AG04450 (cell line): ENCODE measurements around the gene VNN1. TPM values are rescaled to one million over a fixed set of nuclear protein-coding genes. Genes with fewer than 3 reads are reported as not detected.

ENCODE experiments used
- CTCF ChIA-PET: fragments of 300-600, 350-600 bp; formaldehyde crosslinking; extraction: SDS; loops from one replicate; lab custom pipeline; 2022; ENCODE audit warnings: antibody characterized with exemption, inconsistent platforms; lab: Charles Lee
- POLR2A ChIA-PET: fragments of 350-600 bp; formaldehyde crosslinking; extraction: SDS; loops from one replicate; lab custom pipeline; 2021; ENCODE audit warnings: antibody characterized with exemption, inconsistent platforms; lab: Yijun Ruan, JAX
- DNase-seq: peaks from one replicate; pipeline ENCODE4 v3.0.0-alpha.2; 2011; ENCODE audit warnings: low read depth, low spot score
- H3K27ac ChIP-seq: one replicate; pipeline ENCODE4 v1.5.1; 2012; ENCODE audit warnings: low read depth, low read length, control low read depth
- H3K27me3 ChIP-seq: one replicate; pipeline ENCODE4 v1.6.0; 2012; ENCODE audit warnings: low read length; ENCODE audit not compliant: control insufficient read depth, insufficient read depth
- H3K4me3 ChIP-seq: 2 replicates; pipeline ENCODE4 v1.5.1; 2011; ENCODE audit warnings: mild to moderate bottlenecking, low read depth, low read length, control low read depth
- H3K9me3 ChIP-seq: 2 replicates; pipeline ENCODE4 v1.5.1; 2012; ENCODE audit warnings: low read length; ENCODE audit not compliant: control insufficient read depth, insufficient read depth
- CTCF ChIP-seq: IDR thresholded peaks from 2 replicates; pipeline ENCODE4 v1.5.1; 2011; ENCODE audit warnings: low read depth, low read length, control low read depth, inconsistent platforms
- polyA plus RNA-seq: library from polyadenylated mRNA; depleted of rRNA; stranded (reverse); fragments of >200 nt; gene quantifications from 2 replicates; pipeline ENCODE4 v1.2.3, GENCODE V29; 2011

The VNN1 gene
- polyA plus RNA-seq, 1 experiment: 0.06 TPM

- DNase-seq: no peak
- Histone ChIP-seq H3K27ac (no peak overlapping the region), H3K4me3 (no peak overlapping the region), H3K9me3 (peaks cover 4% of the 10 kb centered on the region; the same call in 1 of the 2 replicates), H3K27me3 (peaks cover 10% of the 10 kb centered on the region)
- ChIA-PET POLR2A (no interaction called here), CTCF (interaction anchor here (0.8 kb wide), 1 partner anchor 103 kb away, joined by 3 read pairs; the partner anchor contains the start of gene SLC18B1)
- no peak for TF ChIP-seq CTCF
These were observed 18.1 kb downstream of the VNN1 start for GRCh38 chr6:132695773-132696172.

GRCh38 chr6:132693478-132693877, 20.4 kb downstream of the VNN1 start:
- no peak overlapping the region for H3K27ac ChIP-seq
- CTCF ChIA-PET: no interaction called here
- POLR2A ChIA-PET: no interaction called here
- no peak for DNase-seq
- H3K4me3 ChIP-seq: no peak overlapping the region
- H3K27me3 ChIP-seq: peaks cover 15% of the 10 kb centered on the region
- peaks cover 4% of the 10 kb centered on the region; the same call in 1 of the 2 replicates for H3K9me3 ChIP-seq
- TF ChIP-seq CTCF: no peak

- ChIA-PET CTCF (interaction anchor here (1.5 kb wide), 1 partner anchor 21 kb away, joined by 3 read pairs; no protein-coding TSS in a partner anchor), POLR2A (no interaction called here)
- no peak for TF ChIP-seq CTCF
- Histone ChIP-seq H3K27me3 (peaks cover 15% of the 10 kb centered on the region), H3K27ac (no peak overlapping the region), H3K4me3 (no peak overlapping the region), H3K9me3 (no peaks in the 10 kb centered on the region)
- DNase-seq: no peak
These were observed 23.2 kb downstream of the VNN1 start for GRCh38 chr6:132690678-132691077.

GRCh38 chr6:132687306-132687705, 26.5 kb downstream of the VNN1 start:
- Histone ChIP-seq H3K27me3 (peaks cover 9% of the 10 kb centered on the region), H3K27ac (no peak overlapping the region), H3K4me3 (no peak overlapping the region), H3K9me3 (no peaks in the 10 kb centered on the region)
- TF ChIP-seq CTCF: no peak
- CTCF ChIA-PET: no interaction called here
- no peak for DNase-seq
- POLR2A ChIA-PET: no interaction called here

GRCh38 chr6:132686531-132686930, 27.3 kb downstream of the VNN1 start:
- no peak for TF ChIP-seq CTCF

More at GRCh38 chr6:132686531-132686930, 27.3 kb downstream of the VNN1 start:
- peaks cover 9% of the 10 kb centered on the region for H3K27me3 ChIP-seq
- H3K27ac ChIP-seq: no peak overlapping the region
- no peak overlapping the region for H3K4me3 ChIP-seq
- no peaks in the 10 kb centered on the region for H3K9me3 ChIP-seq
- CTCF ChIA-PET: interaction anchor here (0.6 kb wide), 1 partner anchor 16 kb away, joined by 3 read pairs; no protein-coding TSS in a partner anchor
- POLR2A ChIA-PET: no interaction called here
- no peak for DNase-seq
